HG03521 (cell line): Measurements from ENCODE around the gene SMIM21.

Experiments
- ATAC-seq: cut with Tn5 transposase; IDR thresholded peaks from one replicate; pipeline ENCODE4 v1.9.1; 2021; ENCODE audit warnings: mild to moderate bottlenecking, moderate library complexity; ENCODE audit not compliant: unreplicated experiment

The SMIM21 gene

GRCh38 chr18:75428490-75428889, 987 bp upstream of the SMIM21 start:
- ATAC-seq, result no peak

GRCh38 chr18:75422341-75422910, 5.1 kb downstream of the SMIM21 start:
- no peak for ATAC-seq

- ATAC-seq, result no peak
Observed at GRCh38 chr18:75421656-75422055, 5.8 kb downstream of the SMIM21 start.

GRCh38 chr18:75418293-75419005, 9.1 kb downstream of the SMIM21 start:
- no peak for ATAC-seq

GRCh38 chr18:75410611-75411010, 16.9 kb downstream of the SMIM21 start:
- ATAC-seq, result no peak

GRCh38 chr18:75409806-75410205, 17.7 kb downstream of the SMIM21 start:
- ATAC-seq, result no peak

- ATAC-seq, result no peak
Observed at GRCh38 chr18:75408554-75409506, 18.7 kb downstream of the SMIM21 start.

- ATAC-seq, result no peak
Observed at GRCh38 chr18:75407468-75408437, 19.8 kb downstream of the SMIM21 start.

GRCh38 chr18:75406491-75407445, 20.7 kb downstream of the SMIM21 start:
- ATAC-seq, result no peak

- ATAC-seq, result no peak
Observed at GRCh38 chr18:75405351-75405750, 22.2 kb downstream of the SMIM21 start.

GRCh38 chr18:75400366-75400765, 27.1 kb downstream of the SMIM21 start:
- ATAC-seq, result no peak

- no peak for ATAC-seq
Observed at GRCh38 chr18:75395137-75395536, 32.4 kb downstream of the SMIM21 start.

- no peak for ATAC-seq
Observed at GRCh38 chr18:75393721-75394120, 33.8 kb downstream of the SMIM21 start.

- no peak for ATAC-seq
Observed at GRCh38 chr18:75392226-75392578, 35.3 kb downstream of the SMIM21 start.

- no peak for ATAC-seq
Observed at GRCh38 chr18:75391279-75392225, 36.0 kb downstream of the SMIM21 start.

GRCh38 chr18:75390854-75391253, 36.6 kb downstream of the SMIM21 start:
- no peak for ATAC-seq

GRCh38 chr18:75384144-75384543, 43.4 kb downstream of the SMIM21 start:
- no peak for ATAC-seq
